T-helper 17 cell (primary cell): ENCODE results near the gene SYT17. TPM values are rescaled to one million over a fixed set of nuclear protein-coding genes. Genes with fewer than 3 reads are reported as not detected.
A peak's percentile ranks its signal among the peaks of the same experiment; 100 is the strongest.

Experiments used
- ATAC-seq: fragments of 150-1000 bp; cut with Tn5 transposase; 2 replicates; pipeline ENCODE4 v1.10.0; 2021; ENCODE audit warnings: mild to moderate bottlenecking, moderate library complexity
- DNase-seq, 3 donors: peaks; one replicate each; pipeline versions ENCODE4 v3.0.0 to v3.0.0-alpha.2; 2020 to 2021
- H3K9me3 ChIP-seq: one replicate; pipeline ENCODE4 v1.7.0; 2013; ENCODE audit warnings: low read length, mild to moderate bottlenecking; ENCODE audit not compliant: control insufficient read depth, poor library complexity, severe bottlenecking
- H3K27ac Mint-ChIP-seq: one replicate; pipeline ENCODE4 v1.8.0; 2022; ENCODE audit warnings: mild to moderate bottlenecking, moderate library complexity, mixed read lengths
- H3K27me3 Mint-ChIP-seq: one replicate; pipeline ENCODE4 v1.8.0; 2022; ENCODE audit warnings: mixed read lengths
- H3K36me3 Mint-ChIP-seq: one replicate; pipeline ENCODE4 v1.8.0; 2022; ENCODE audit warnings: low read depth, mixed read lengths
- H3K4me1 Mint-ChIP-seq: one replicate; pipeline ENCODE4 v1.8.0; 2022; ENCODE audit warnings: mild to moderate bottlenecking, mixed read lengths
- H3K4me3 Mint-ChIP-seq: one replicate; pipeline ENCODE4 v1.8.0; 2022; ENCODE audit warnings: mild to moderate bottlenecking, moderate library complexity, mixed read lengths
- total RNA-seq, 4 donors: library from RNA in 2 of 4; stranded (reverse) in 2 of 4; gene quantifications; one replicate each; pipeline ENCODE4 v1.2.3 and lab custom pipeline; 2022 to 2026

The SYT17 gene
- total RNA-seq, 2 donors from 2014 or later = 0.97 TPM; not detected in 1

- no peaks in the 10 kb centered on the region for H3K36me3 Mint-ChIP-seq
- H3K27me3 Mint-ChIP-seq = peaks cover 26% of the 10 kb centered on the region
- DNase-seq (no peak), ATAC-seq (no peak)
- peaks cover 3% of the 10 kb centered on the region for H3K4me1 Mint-ChIP-seq
- no peaks in the 10 kb centered on the region for H3K9me3 ChIP-seq
- no peak overlapping the region for H3K4me3 Mint-ChIP-seq
- no peak overlapping the region for H3K27ac Mint-ChIP-seq
Measured at GRCh38 chr16:19147126-19147525, 20.9 kb upstream of the SYT17 start.

- no peak overlapping the region for H3K4me3 Mint-ChIP-seq
- H3K4me1 Mint-ChIP-seq = peaks cover 3% of the 10 kb centered on the region
- peaks cover 24% of the 10 kb centered on the region for H3K27me3 Mint-ChIP-seq
- DNase-seq (no peak), ATAC-seq (no peak)
- H3K27ac Mint-ChIP-seq = no peak overlapping the region
- no peaks in the 10 kb centered on the region for H3K36me3 Mint-ChIP-seq
- H3K9me3 ChIP-seq = no peaks in the 10 kb centered on the region
Measured at GRCh38 chr16:19147627-19148026, 20.4 kb upstream of the SYT17 start.

GRCh38 chr16:19148189-19148588, 19.9 kb upstream of the SYT17 start:
- Mint-ChIP-seq H3K27me3 (peaks cover 20% of the 10 kb centered on the region), H3K27ac (no peak overlapping the region), H3K36me3 (no peaks in the 10 kb centered on the region), H3K4me1 (peaks cover 3% of the 10 kb centered on the region), H3K4me3 (no peak overlapping the region)
- H3K9me3 ChIP-seq = no peaks in the 10 kb centered on the region
- ATAC-seq (no peak), DNase-seq (no peak)

GRCh38 chr16:19151310-19151709, 16.7 kb upstream of the SYT17 start:
- no peak overlapping the region for H3K4me3 Mint-ChIP-seq
- peaks cover 20% of the 10 kb centered on the region for H3K27me3 Mint-ChIP-seq
- no peaks in the 10 kb centered on the region for H3K9me3 ChIP-seq
- no peaks in the 10 kb centered on the region for H3K4me1 Mint-ChIP-seq
- no peaks in the 10 kb centered on the region for H3K36me3 Mint-ChIP-seq
- ATAC-seq = no peak
- no peak for DNase-seq
- H3K27ac Mint-ChIP-seq = no peak overlapping the region

- no peak overlapping the region for H3K4me3 Mint-ChIP-seq
- no peak for DNase-seq
- no peaks in the 10 kb centered on the region for H3K36me3 Mint-ChIP-seq
- H3K27ac Mint-ChIP-seq = no peak overlapping the region
- no peaks in the 10 kb centered on the region for H3K9me3 ChIP-seq
- peaks cover 15% of the 10 kb centered on the region for H3K27me3 Mint-ChIP-seq
- no peak for ATAC-seq
- no peaks in the 10 kb centered on the region for H3K4me1 Mint-ChIP-seq
Measured at GRCh38 chr16:19152042-19152441, 16.0 kb upstream of the SYT17 start.

- DNase-seq = no peak
- no peaks in the 10 kb centered on the region for H3K9me3 ChIP-seq
- no peak overlapping the region for H3K27ac Mint-ChIP-seq
- H3K36me3 Mint-ChIP-seq = no peaks in the 10 kb centered on the region
- H3K27me3 Mint-ChIP-seq = peaks cover 7% of the 10 kb centered on the region
- no peak for ATAC-seq
- H3K4me3 Mint-ChIP-seq = no peak overlapping the region
- H3K4me1 Mint-ChIP-seq = no peaks in the 10 kb centered on the region
Measured at GRCh38 chr16:19153876-19154275, 14.2 kb upstream of the SYT17 start.

GRCh38 chr16:19162085-19162484, 6.0 kb upstream of the SYT17 start:
- no peak overlapping the region for H3K27ac Mint-ChIP-seq
- H3K9me3 ChIP-seq = no peaks in the 10 kb centered on the region
- H3K4me1 Mint-ChIP-seq = no peaks in the 10 kb centered on the region
- no peaks in the 10 kb centered on the region for H3K36me3 Mint-ChIP-seq
- peaks cover 6% of the 10 kb centered on the region for H3K27me3 Mint-ChIP-seq
- no peak for ATAC-seq
- no peak for DNase-seq
- no peak overlapping the region for H3K4me3 Mint-ChIP-seq

- Mint-ChIP-seq H3K4me3 (no peak overlapping the region), H3K27me3 (peaks cover 6% of the 10 kb centered on the region), H3K4me1 (no peaks in the 10 kb centered on the region), H3K27ac (no peak overlapping the region), H3K36me3 (no peaks in the 10 kb centered on the region)
- no peaks in the 10 kb centered on the region for H3K9me3 ChIP-seq
- ATAC-seq = no peak
- DNase-seq = no peak
Measured at GRCh38 chr16:19163215-19163614, 4.8 kb upstream of the SYT17 start.

- no peak overlapping the region for H3K27ac Mint-ChIP-seq
- H3K27me3 Mint-ChIP-seq = peaks cover 7% of the 10 kb centered on the region
- no peaks in the 10 kb centered on the region for H3K36me3 Mint-ChIP-seq
- H3K4me1 Mint-ChIP-seq = no peaks in the 10 kb centered on the region
- H3K4me3 Mint-ChIP-seq = no peak overlapping the region
- ATAC-seq (no peak), DNase-seq (no peak)
- H3K9me3 ChIP-seq = no peaks in the 10 kb centered on the region
Measured at GRCh38 chr16:19164285-19164684, 3.8 kb upstream of the SYT17 start.

- no peak overlapping the region for H3K4me3 Mint-ChIP-seq
- no peaks in the 10 kb centered on the region for H3K9me3 ChIP-seq
- DNase-seq = no peak
- ATAC-seq = no peak
- no peaks in the 10 kb centered on the region for H3K36me3 Mint-ChIP-seq
- H3K27me3 Mint-ChIP-seq = peaks cover 13% of the 10 kb centered on the region
- H3K4me1 Mint-ChIP-seq = peaks cover 2% of the 10 kb centered on the region
- H3K27ac Mint-ChIP-seq = no peak overlapping the region
Measured at GRCh38 chr16:19165101-19165500, 2.9 kb upstream of the SYT17 start.

GRCh38 chr16:19166500-19166899, 1.5 kb upstream of the SYT17 start:
- H3K9me3 ChIP-seq = no peaks in the 10 kb centered on the region
- Mint-ChIP-seq H3K27me3 (peaks cover 20% of the 10 kb centered on the region), H3K27ac (no peak overlapping the region), H3K4me1 (peaks cover 2% of the 10 kb centered on the region), H3K4me3 (no peak overlapping the region), H3K36me3 (no peaks in the 10 kb centered on the region)
- no peak for DNase-seq
- no peak for ATAC-seq

- no peak overlapping the region for H3K4me3 Mint-ChIP-seq
- peaks cover 2% of the 10 kb centered on the region for H3K4me1 Mint-ChIP-seq
Measured at GRCh38 chr16:19168371-19169081, 486 bp downstream of the SYT17 start.

GRCh38 chr16:19169082-19169639, 1.1 kb downstream of the SYT17 start:
- no peaks in the 10 kb centered on the region for H3K9me3 ChIP-seq
- peaks cover 2% of the 10 kb centered on the region for H3K4me1 Mint-ChIP-seq
- no peak overlapping the region for H3K27ac Mint-ChIP-seq
- H3K36me3 Mint-ChIP-seq = no peaks in the 10 kb centered on the region
- H3K27me3 Mint-ChIP-seq = peaks cover 35% of the 10 kb centered on the region
- ATAC-seq (no peak), DNase-seq (no peak)
- peak overlapping the region; percentile 63 for H3K4me3 Mint-ChIP-seq

More at GRCh38 chr16:19168371-19169081, 486 bp downstream of the SYT17 start:
- Mint-ChIP-seq H3K27me3 (peaks cover 29% of the 10 kb centered on the region), H3K27ac (no peak overlapping the region), H3K36me3 (no peaks in the 10 kb centered on the region)
- DNase-seq (no peak), ATAC-seq (no peak)
- H3K9me3 ChIP-seq = no peaks in the 10 kb centered on the region

GRCh38 chr16:19170043-19170655, 2.1 kb downstream of the SYT17 start:
- H3K9me3 ChIP-seq = no peaks in the 10 kb centered on the region
- Mint-ChIP-seq H3K27ac (no peak overlapping the region), H3K4me3 (no peak overlapping the region), H3K27me3 (peaks cover 37% of the 10 kb centered on the region), H3K36me3 (no peaks in the 10 kb centered on the region), H3K4me1 (peaks cover 2% of the 10 kb centered on the region)
- ATAC-seq (no peak), DNase-seq (no peak)
